GM12874 (cell line): Measurements from ENCODE around the gene C1orf122.

Source experiments
- TF ChIP-seq, protein P1 (sequence below): IDR thresholded peaks from 2 replicates; pipeline ENCODE4 v1.5.1; 2011; ENCODE audit warnings: low read depth, mild to moderate bottlenecking, control low read depth, low read length, moderate library complexity; ENCODE audit not compliant: insufficient read depth

The C1orf122 gene

GRCh38 chr1:37807555-37808368 is at the start of gene C1orf122, which contains the start of gene YRDC:
TSS of gene C1orf122 (plus strand) at chr1:37807790. CDS start at chr1:37808405, 615 bp downstream.
TSS of gene YRDC (minus strand) at chr1:37808208. CDS start at chr1:37808180, 28 bp downstream.
- TF ChIP-seq, protein P1, sequence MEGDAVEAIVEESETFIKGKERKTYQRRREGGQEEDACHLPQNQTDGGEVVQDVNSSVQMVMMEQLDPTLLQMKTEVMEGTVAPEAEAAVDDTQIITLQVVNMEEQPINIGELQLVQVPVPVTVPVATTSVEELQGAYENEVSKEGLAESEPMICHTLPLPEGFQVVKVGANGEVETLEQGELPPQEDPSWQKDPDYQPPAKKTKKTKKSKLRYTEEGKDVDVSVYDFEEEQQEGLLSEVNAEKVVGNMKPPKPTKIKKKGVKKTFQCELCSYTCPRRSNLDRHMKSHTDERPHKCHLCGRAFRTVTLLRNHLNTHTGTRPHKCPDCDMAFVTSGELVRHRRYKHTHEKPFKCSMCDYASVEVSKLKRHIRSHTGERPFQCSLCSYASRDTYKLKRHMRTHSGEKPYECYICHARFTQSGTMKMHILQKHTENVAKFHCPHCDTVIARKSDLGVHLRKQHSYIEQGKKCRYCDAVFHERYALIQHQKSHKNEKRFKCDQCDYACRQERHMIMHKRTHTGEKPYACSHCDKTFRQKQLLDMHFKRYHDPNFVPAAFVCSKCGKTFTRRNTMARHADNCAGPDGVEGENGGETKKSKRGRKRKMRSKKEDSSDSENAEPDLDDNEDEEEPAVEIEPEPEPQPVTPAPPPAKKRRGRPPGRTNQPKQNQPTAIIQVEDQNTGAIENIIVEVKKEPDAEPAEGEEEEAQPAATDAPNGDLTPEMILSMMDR = no peak

GRCh38 chr1:37759451-37759850 is 48.1 kb upstream of the C1orf122 start:
- TF ChIP-seq, protein P1 = no peak

- TF ChIP-seq, protein P1 = no peak
Observed at GRCh38 chr1:37761416-37762095, 46.0 kb upstream of the C1orf122 start.

- TF ChIP-seq, protein P1 = no peak
Observed at GRCh38 chr1:37762516-37762915, 45.1 kb upstream of the C1orf122 start.

GRCh38 chr1:37763791-37764413 is 43.7 kb upstream of the C1orf122 start:
- TF ChIP-seq, protein P1 = no peak

DNA sequence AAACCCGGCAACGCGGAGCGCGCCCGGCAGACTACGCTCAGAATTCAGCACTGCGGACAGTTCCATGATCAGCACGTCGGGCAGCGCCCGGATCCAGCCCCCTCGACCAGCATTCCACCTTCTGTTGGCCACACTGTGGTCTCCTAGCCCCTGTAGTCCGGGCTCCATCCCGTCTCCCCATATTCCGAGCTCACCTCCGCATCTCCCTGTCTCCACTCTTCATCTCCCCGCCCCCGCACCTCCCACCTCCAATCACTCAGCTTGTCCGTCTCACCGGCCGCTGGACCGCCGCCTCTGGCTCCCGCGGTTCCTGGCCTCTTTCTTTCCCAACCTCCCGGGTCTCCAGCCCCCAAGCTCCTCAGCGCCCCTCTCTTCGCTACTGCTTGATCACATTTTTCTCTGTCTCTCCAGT is 43.2 kb upstream of the C1orf122 start:
- TF ChIP-seq, protein P1 = no peak

DNA sequence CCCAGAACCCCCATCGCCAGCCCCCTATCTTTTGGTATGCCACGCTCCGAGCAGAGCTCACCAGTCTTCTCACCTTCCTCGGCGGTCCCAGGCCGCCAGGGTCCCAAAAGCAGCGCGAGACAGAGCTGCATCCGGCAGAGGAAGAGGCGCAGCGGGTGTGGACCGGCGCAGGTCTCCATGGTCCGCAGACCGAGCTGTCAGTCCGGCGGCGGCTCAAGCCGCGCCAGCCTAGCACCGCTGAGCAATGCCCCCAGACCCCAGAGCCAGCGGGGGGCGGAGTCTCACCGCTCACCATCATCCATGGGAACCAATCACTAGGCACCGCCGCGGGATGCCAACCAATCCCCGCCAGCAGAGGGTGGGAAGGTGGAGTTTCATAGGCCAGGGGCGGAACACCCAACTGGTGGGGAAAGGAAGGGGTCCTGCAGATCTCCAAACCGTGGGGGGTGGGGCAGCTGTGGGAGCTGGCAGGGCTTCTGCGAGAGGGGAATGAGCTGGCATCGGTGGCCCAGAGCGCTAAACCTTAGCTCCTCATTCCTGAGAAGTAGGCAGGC is 42.6 kb upstream of the C1orf122 start, which contains the start of gene EPHA10:
EPHA10 (minus strand) TSS at position 233 of the 554 bp plus-strand sequence; CDS start at position 179, 54 bp downstream.
- TF ChIP-seq, protein P1 = no peak
